GM18498 (cell line): ENCODE data around the gene TENT4A.

Experiments
- ATAC-seq: cut with Tn5 transposase; IDR thresholded peaks from one replicate; pipeline ENCODE4 v1.9.1; 2021; ENCODE audit warnings: mild to moderate bottlenecking, moderate library complexity; ENCODE audit not compliant: unreplicated experiment

The TENT4A gene

GRCh38 chr5:6790346-6790865 is 77.2 kb downstream of the TENT4A start:
- ATAC-seq, result no peak

- ATAC-seq, result no peak
These were observed 77.8 kb downstream of the TENT4A start for GRCh38 chr5:6791031-6791430.

GRCh38 chr5:6792376-6792775 is 79.1 kb downstream of the TENT4A start:
- no peak for ATAC-seq

GRCh38 chr5:6792911-6793471 is 79.8 kb downstream of the TENT4A start:
- ATAC-seq, result no peak

- ATAC-seq, result no peak
These were observed 88.0 kb downstream of the TENT4A start for GRCh38 chr5:6801236-6801635.

- no peak for ATAC-seq
These were observed 90.8 kb downstream of the TENT4A start for GRCh38 chr5:6803981-6804550.

- ATAC-seq, result no peak
These were observed 91.7 kb downstream of the TENT4A start for GRCh38 chr5:6804766-6805501.

GRCh38 chr5:6805841-6806240 is 92.6 kb downstream of the TENT4A start:
- ATAC-seq, result no peak
